ENCODE measurements around the gene SNX30. TPM values are rescaled to one million over a fixed set of nuclear protein-coding genes. Genes with fewer than 3 reads are reported as not detected.

SNX30 gene
- polyA plus RNA-seq, 1 of the 3 experiments (the other 2 are of a cell fraction), result 2.7 TPM

GRCh38 chr9:112820881-112821280, 70.3 kb downstream of the SNX30 start:
- no peak for DNase-seq
- Histone ChIP-seq H2AFZ (ENCODE audit: low read depth) (no peak overlapping the region), H3K9me2 (no peaks in the 10 kb centered on the region), H3K4me3 (ENCODE audit: low read depth in 2 of 2, low read length in 1 of 2) (no peak overlapping the region), H3K27ac (ENCODE audit: low read depth in 2 of 2, low read length in 1 of 2) (no peak overlapping the region), H4K20me1 (ENCODE audit: insufficient read depth) (no peaks in the 10 kb centered on the region), H3K79me2 (ENCODE audit: insufficient read depth) (no peaks in the 10 kb centered on the region), H3K4me1 (ENCODE audit: control insufficient read depth in 1 of 2, insufficient read depth in 2 of 2, low read depth in 1 of 2, low read length in 1 of 2) (peaks cover 0 to 2% of the 10 kb centered on the region in 2 experiments; a peak in 1 of 4 replicates), H3K9ac (no peak overlapping the region), H3K27me3 (ENCODE audit: insufficient read depth) (no peaks in the 10 kb centered on the region), H3K9me3 (no peaks in the 10 kb centered on the region), H3K36me3 (replicated peaks in 1 of 2; ENCODE audit: control insufficient read depth in 1 of 2, insufficient read depth in 2 of 2, low read length in 1 of 2) (peaks cover 0 to 6% of the 10 kb centered on the region in 2 experiments), H3K4me2 (no peak overlapping the region), H3F3A (replicated peaks; ENCODE audit: insufficient read depth) (peaks cover 5% of the 10 kb centered on the region)
- POLR2A ChIA-PET, result no interaction called here
- 66% methylated on average over 4 of the region's 4 CpGs for WGBS (ENCODE audit: low lambda C conversion rate)
- no peak for TF ChIP-seq SMC3 (IDR thresholded peaks at IDR 0.05; ENCODE audit: low read depth, low read length)
- no peak for TF ChIP-seq SIN3A (IDR thresholded peaks at IDR 0.05; ENCODE audit: borderline replicate concordance, low read depth, low read length)
- TF ChIP-seq JUND (IDR thresholded peaks at IDR 0.05), result no peak
- no peak for TF ChIP-seq RXRA (IDR thresholded peaks at IDR 0.05; ENCODE audit: borderline replicate concordance, low read depth)
- CTCF ChIA-PET, result interaction anchor here (1.6 to 2.2 kb wide), 5 partner anchors 11 to 71 kb away, joined by 4 to 10 read pairs (median 7); partner anchors contain the start of gene SNX30

- Histone ChIP-seq H2AFZ (ENCODE audit: low read depth) (no peak overlapping the region), H3K4me1 (ENCODE audit: control insufficient read depth in 1 of 2, insufficient read depth in 2 of 2, low read depth in 1 of 2, low read length in 1 of 2) (peaks cover 0 to 2% of the 10 kb centered on the region in 2 experiments; a peak in 1 of 4 replicates), H3K79me2 (ENCODE audit: insufficient read depth) (no peaks in the 10 kb centered on the region), H3K27me3 (ENCODE audit: insufficient read depth) (no peaks in the 10 kb centered on the region), H4K20me1 (ENCODE audit: insufficient read depth) (no peaks in the 10 kb centered on the region), H3K4me2 (no peak overlapping the region), H3K9me3 (no peaks in the 10 kb centered on the region), H3K9me2 (no peaks in the 10 kb centered on the region), H3F3A (replicated peaks; ENCODE audit: insufficient read depth) (peaks cover 5% of the 10 kb centered on the region), H3K27ac (ENCODE audit: low read depth in 2 of 2, low read length in 1 of 2) (no peak overlapping the region), H3K36me3 (replicated peaks in 1 of 2; ENCODE audit: control insufficient read depth in 1 of 2, insufficient read depth in 2 of 2, low read length in 1 of 2) (peaks cover 0 to 4% of the 10 kb centered on the region in 2 experiments), H3K9ac (no peak overlapping the region), H3K4me3 (ENCODE audit: low read depth in 2 of 2, low read length in 1 of 2) (no peak overlapping the region)
- CTCF ChIA-PET, result interaction anchor here (2.1 kb wide), 1 partner anchor 22 kb away, joined by 8 read pairs; no protein-coding TSS in a partner anchor
- no peak for DNase-seq
- TF ChIP-seq JUND (IDR thresholded peaks at IDR 0.05), result no peak
- no peak for TF ChIP-seq GABPA (IDR thresholded peaks at IDR 0.05; ENCODE audit: low read depth)
- TF ChIP-seq POLR2AphosphoS5 (IDR thresholded peaks at IDR 0.05; ENCODE audit: low read depth, low read length), result no peak
- TF ChIP-seq TAF1 (IDR thresholded peaks at IDR 0.05; ENCODE audit: borderline replicate concordance, low read depth, low read length), result no peak
- TF ChIP-seq NFIC (IDR thresholded peaks at IDR 0.05; ENCODE audit: borderline replicate concordance), result no peak
- TF ChIP-seq MEF2A (IDR thresholded peaks at IDR 0.05; ENCODE audit: borderline replicate concordance, low read depth), result no peak
- TF ChIP-seq MAX (IDR thresholded peaks at IDR 0.05; ENCODE audit: low read depth), result no peak
- no peak for TF ChIP-seq RCOR1 (IDR thresholded peaks at IDR 0.05; ENCODE audit: low read length)
- TF ChIP-seq FOXJ3 (CRISPR knock-in tag; IDR thresholded peaks at IDR 0.05), result no peak
- TF ChIP-seq USF1 (IDR thresholded peaks at IDR 0.05; ENCODE audit: borderline replicate concordance, low read depth), result no peak
- TF ChIP-seq SIN3A (IDR thresholded peaks at IDR 0.05; ENCODE audit: borderline replicate concordance, low read depth, low read length), result no peak
- TF ChIP-seq FOXM1 (IDR thresholded peaks at IDR 0.05; ENCODE audit: low read depth), result no peak
- TF ChIP-seq GATA2 (CRISPR knock-in tag; IDR thresholded peaks at IDR 0.05), result no peak
- no peak for TF ChIP-seq CHD2 (IDR thresholded peaks at IDR 0.05; ENCODE audit: low read length, partially characterized antibody)
- no peak for TF ChIP-seq MXI1 (IDR thresholded peaks at IDR 0.05; ENCODE audit: low read depth, low read length)
- TF ChIP-seq RAD21 (IDR thresholded peaks at IDR 0.05; ENCODE audit: low read length), result no peak
- no peak for TF ChIP-seq ZBTB33 (IDR thresholded peaks at IDR 0.05; ENCODE audit: borderline replicate concordance, low read depth)
- no peak for TF ChIP-seq EP300 (IDR thresholded peaks at IDR 0.05; ENCODE audit: borderline replicate concordance in 1 of 2, low read depth in 1 of 2, low read length in 1 of 2)
- TF ChIP-seq NRF1 (IDR thresholded peaks at IDR 0.05; ENCODE audit: low read depth, low read length), result no peak
- no peak for TF ChIP-seq RFX5 (IDR thresholded peaks at IDR 0.05; ENCODE audit: low read length)
- POLR2A ChIA-PET, result no interaction called here
- 90% methylated on average over 3 of the region's 3 CpGs for WGBS (ENCODE audit: low lambda C conversion rate)
Observed at GRCh38 chr9:112822618-112823017, 72.1 kb downstream of the SNX30 start.

All from SK-N-SH (cell line).